Endothelial cell of umbilical vein (primary cell): ENCODE results near the gene RGS9.

ENCODE experiments used
- EZH2 ChIP-seq: IDR thresholded peaks from 2 replicates; pipeline ENCODE4 v1.6.1; 2012; ENCODE audit warnings: borderline replicate concordance, low read depth, mild to moderate bottlenecking, moderate library complexity, low read length, inconsistent platforms; ENCODE audit not compliant: severe bottlenecking
- FOS ChIP-seq: IDR thresholded peaks from 2 replicates; pipeline ENCODE4 v1.6.1; 2011; ENCODE audit warnings: mild to moderate bottlenecking, low read length, moderate library complexity, borderline replicate concordance; ENCODE audit not compliant: insufficient read depth
- GATA2 ChIP-seq: IDR thresholded peaks from 2 replicates; pipeline ENCODE4 v1.7.0; 2011; ENCODE audit warnings: low read depth, mild to moderate bottlenecking, moderate library complexity, mixed read lengths, low read length; ENCODE audit not compliant: insufficient read length, insufficient read depth
- JUN ChIP-seq: IDR thresholded peaks from 2 replicates; pipeline ENCODE4 v1.6.1; 2011; ENCODE audit warnings: borderline replicate concordance, low read depth; ENCODE audit not compliant: insufficient read length, insufficient read depth
- MYC ChIP-seq: IDR thresholded peaks from one replicate; pipeline ENCODE4 v1.6.1; 2011; ENCODE audit warnings: mild to moderate bottlenecking, low read depth, low read length
- POLR2A ChIP-seq: IDR thresholded peaks from 2 replicates; pipeline ENCODE4 v1.6.1; 2012; ENCODE audit warnings: low read depth, mild to moderate bottlenecking, control low read depth, low read length
- POLR2AphosphoS5 ChIP-seq: IDR thresholded peaks from 2 replicates; pipeline ENCODE4 v1.6.1; 2012; ENCODE audit warnings: low read depth, mild to moderate bottlenecking, control low read depth, low read length, moderate library complexity; ENCODE audit not compliant: insufficient read depth
- TF ChIP-seq, protein P1 (sequence below), 2 donors: IDR thresholded peaks; 1 replicate in 1 of 2; 2 replicates in 1 of 2; pipeline ENCODE4 v1.5.1; 2011; ENCODE audit warnings: low read length in 2 of 2, mild to moderate bottlenecking in 2 of 2, moderate library complexity in 2 of 2, control low read depth in 1 of 2, inconsistent platforms in 1 of 2, low read depth in 1 of 2; ENCODE audit not compliant: insufficient read depth in 1 of 2; ENCODE audit errors: extremely low read depth in 1 of 2
- TF ChIP-seq, protein P2 (sequence below): IDR thresholded peaks from 2 replicates; pipeline ENCODE4 v1.6.1; 2011; ENCODE audit not compliant: insufficient read depth, insufficient read length

DNA sequence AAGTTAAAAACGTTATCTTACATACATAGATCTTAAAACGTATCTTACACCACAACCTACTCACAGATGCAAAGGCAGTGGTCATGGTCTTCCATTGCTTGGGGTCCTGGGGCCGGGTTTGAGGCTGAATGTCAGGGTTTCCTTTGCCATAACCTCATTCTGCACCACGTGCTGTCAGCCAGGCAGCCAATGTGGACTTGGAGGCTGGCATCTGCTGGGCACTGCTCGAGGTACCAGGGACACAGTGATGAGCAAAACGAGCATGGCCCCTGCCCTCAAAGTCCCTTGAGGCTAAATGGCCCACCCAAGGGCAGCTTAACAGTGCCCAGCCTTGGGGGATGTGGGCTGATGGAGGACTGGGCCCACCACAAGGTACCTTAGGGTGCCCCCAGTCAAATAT is 35.8 kb upstream of the RGS9 start:
- TF ChIP-seq POLR2AphosphoS5 (no peak), POLR2A (no peak), EZH2 (no peak), GATA2 (no peak), JUN (no peak), MYC (no peak), FOS (no peak)
- TF ChIP-seq, protein P1, sequence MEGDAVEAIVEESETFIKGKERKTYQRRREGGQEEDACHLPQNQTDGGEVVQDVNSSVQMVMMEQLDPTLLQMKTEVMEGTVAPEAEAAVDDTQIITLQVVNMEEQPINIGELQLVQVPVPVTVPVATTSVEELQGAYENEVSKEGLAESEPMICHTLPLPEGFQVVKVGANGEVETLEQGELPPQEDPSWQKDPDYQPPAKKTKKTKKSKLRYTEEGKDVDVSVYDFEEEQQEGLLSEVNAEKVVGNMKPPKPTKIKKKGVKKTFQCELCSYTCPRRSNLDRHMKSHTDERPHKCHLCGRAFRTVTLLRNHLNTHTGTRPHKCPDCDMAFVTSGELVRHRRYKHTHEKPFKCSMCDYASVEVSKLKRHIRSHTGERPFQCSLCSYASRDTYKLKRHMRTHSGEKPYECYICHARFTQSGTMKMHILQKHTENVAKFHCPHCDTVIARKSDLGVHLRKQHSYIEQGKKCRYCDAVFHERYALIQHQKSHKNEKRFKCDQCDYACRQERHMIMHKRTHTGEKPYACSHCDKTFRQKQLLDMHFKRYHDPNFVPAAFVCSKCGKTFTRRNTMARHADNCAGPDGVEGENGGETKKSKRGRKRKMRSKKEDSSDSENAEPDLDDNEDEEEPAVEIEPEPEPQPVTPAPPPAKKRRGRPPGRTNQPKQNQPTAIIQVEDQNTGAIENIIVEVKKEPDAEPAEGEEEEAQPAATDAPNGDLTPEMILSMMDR (IDR thresholded peaks at IDR 0.05; ENCODE audit: extremely low read depth in 1 of 2, insufficient read depth in 1 of 2, low read depth in 1 of 2, low read length in 2 of 2), result no peak
- TF ChIP-seq, protein P2, sequence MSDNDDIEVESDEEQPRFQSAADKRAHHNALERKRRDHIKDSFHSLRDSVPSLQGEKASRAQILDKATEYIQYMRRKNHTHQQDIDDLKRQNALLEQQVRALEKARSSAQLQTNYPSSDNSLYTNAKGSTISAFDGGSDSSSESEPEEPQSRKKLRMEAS, result no peak
